IPS DF 6.9 (cell line): ENCODE measurements around the gene TCEANC2.

Experiments
- DNase-seq: peaks from one replicate; pipeline ENCODE4 v3.0.0-alpha.2; 2013; ENCODE audit warnings: low read depth, low spot score
- H3K27ac ChIP-seq: one replicate; pipeline ENCODE4 v1.5.1; 2013; ENCODE audit warnings: low read length, control low read depth
- H3K27me3 ChIP-seq: 2 replicates; pipeline ENCODE4 v1.6.1; 2013; ENCODE audit warnings: mild to moderate bottlenecking, low read length; ENCODE audit not compliant: control insufficient read depth, insufficient read depth
- H3K36me3 ChIP-seq: 2 replicates; pipeline ENCODE4 v1.6.1; 2013; ENCODE audit warnings: low read length; ENCODE audit not compliant: control insufficient read depth, insufficient read depth
- H3K4me1 ChIP-seq: 2 replicates; pipeline ENCODE4 v1.6.1; 2013; ENCODE audit warnings: low read length; ENCODE audit not compliant: control insufficient read depth, insufficient read depth
- H3K4me3 ChIP-seq: 2 replicates; pipeline ENCODE4 v1.5.1; 2013; ENCODE audit warnings: mild to moderate bottlenecking, low read length
- H3K9me3 ChIP-seq: 2 replicates; pipeline ENCODE4 v1.6.1; 2013; ENCODE audit warnings: low read length, inconsistent platforms; ENCODE audit not compliant: control insufficient read depth, insufficient read depth
- WGBS: extraction: QIAGEN DNeasy Blood & Tissue Kit; methylation state at CpG from one replicate; pipeline ENCODE4 v1.1.7; 2013; ENCODE audit warnings: mixed read lengths, missing lambda C conversion rate; ENCODE audit not compliant: insufficient read length, insufficient coverage; 5-methylcytosine and 5-hydroxymethylcytosine counted together

The TCEANC2 gene

GRCh38 chr1:54122992-54123391, 69.6 kb downstream of the TCEANC2 start:
- no CpG with 5 or more reads among the region's 8 CpGs for WGBS
- H3K4me1 ChIP-seq = peaks cover 2% of the 10 kb centered on the region

DNA sequence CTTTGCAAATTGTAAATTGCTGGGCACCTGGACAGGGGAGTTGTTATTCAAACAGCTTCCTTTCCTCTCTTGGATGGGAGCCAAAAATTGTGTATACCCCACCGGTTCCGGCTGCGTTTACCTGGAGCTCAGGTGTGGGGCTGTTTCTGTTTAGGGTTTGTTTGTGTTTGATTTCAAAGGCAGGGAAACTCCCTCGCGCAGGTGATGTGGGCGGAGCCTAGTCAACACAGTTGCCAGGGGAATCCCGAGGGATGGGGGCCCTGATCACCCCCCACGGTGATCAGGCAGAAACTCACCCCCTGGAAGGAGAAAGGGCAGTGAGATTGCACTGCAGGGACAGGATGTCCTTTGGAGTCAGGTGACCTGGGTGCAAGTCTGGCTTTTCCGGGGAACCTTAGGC, 71.1 kb downstream of the TCEANC2 start:
- WGBS = no CpG with 5 or more reads among the region's 9 CpGs
- Histone ChIP-seq H3K9me3 (no peaks in the 10 kb centered on the region), H3K27ac (no peak overlapping the region), H3K36me3 (no peaks in the 10 kb centered on the region), H3K4me3 (no peak overlapping the region), H3K27me3 (no peaks in the 10 kb centered on the region), H3K4me1 (peaks cover 2% of the 10 kb centered on the region)
- DNase-seq = no peak

More at GRCh38 chr1:54122992-54123391, 69.6 kb downstream of the TCEANC2 start:
- no peak overlapping the region for H3K27ac ChIP-seq
- no peaks in the 10 kb centered on the region for H3K36me3 ChIP-seq
- no peaks in the 10 kb centered on the region for H3K9me3 ChIP-seq
- DNase-seq = no peak
- H3K4me3 ChIP-seq = no peak overlapping the region
- no peaks in the 10 kb centered on the region for H3K27me3 ChIP-seq

GRCh38 chr1:54124906-54125305, 71.5 kb downstream of the TCEANC2 start:
- Histone ChIP-seq H3K27me3 (no peaks in the 10 kb centered on the region), H3K36me3 (no peaks in the 10 kb centered on the region), H3K9me3 (no peaks in the 10 kb centered on the region), H3K4me1 (peaks cover 2% of the 10 kb centered on the region), H3K27ac (no peak overlapping the region), H3K4me3 (no peak overlapping the region)
- no peak for DNase-seq
- no CpG with 5 or more reads among the region's 7 CpGs for WGBS

DNA sequence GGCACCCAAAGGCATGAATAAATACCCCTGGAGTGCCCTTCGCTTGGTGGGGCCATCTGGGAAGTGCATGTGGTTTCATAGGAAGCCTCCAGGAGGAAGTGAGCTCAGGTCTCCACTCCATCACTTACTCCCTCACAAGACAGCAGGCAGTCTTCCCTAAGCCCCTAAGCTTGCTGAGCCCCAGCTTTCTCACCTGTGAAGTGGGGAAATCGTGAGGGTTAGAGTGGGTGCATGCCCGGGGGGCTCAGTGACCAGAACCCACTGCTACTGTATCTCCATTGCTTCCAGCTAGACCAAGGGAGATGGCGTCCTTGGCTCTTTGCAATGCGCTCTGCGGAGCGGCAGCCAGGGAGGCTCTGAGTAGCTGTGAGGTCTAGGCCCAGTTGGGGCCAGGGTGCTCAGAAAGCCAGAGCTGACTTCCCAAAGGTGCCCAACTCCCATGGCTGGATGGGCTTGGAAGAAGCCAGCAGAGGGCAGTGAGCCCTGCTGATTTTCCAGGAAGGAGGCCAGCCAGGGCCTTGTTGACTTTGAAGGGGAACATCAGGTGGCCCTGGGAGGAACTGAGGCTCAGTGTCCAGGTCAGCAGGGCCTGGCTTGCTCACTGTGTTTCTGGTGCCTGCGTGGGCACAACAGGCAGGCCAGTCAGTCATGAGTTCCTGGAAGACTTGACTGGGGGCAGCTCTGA, 72.1 kb downstream of the TCEANC2 start:
- no peak for DNase-seq
- no peaks in the 10 kb centered on the region for H3K9me3 ChIP-seq
- H3K4me1 ChIP-seq = peaks cover 2% of the 10 kb centered on the region
- no peak overlapping the region for H3K27ac ChIP-seq
- no CpG with 5 or more reads among the region's 8 CpGs for WGBS
- no peaks in the 10 kb centered on the region for H3K27me3 ChIP-seq
- no peaks in the 10 kb centered on the region for H3K36me3 ChIP-seq
- no peak overlapping the region for H3K4me3 ChIP-seq

DNA sequence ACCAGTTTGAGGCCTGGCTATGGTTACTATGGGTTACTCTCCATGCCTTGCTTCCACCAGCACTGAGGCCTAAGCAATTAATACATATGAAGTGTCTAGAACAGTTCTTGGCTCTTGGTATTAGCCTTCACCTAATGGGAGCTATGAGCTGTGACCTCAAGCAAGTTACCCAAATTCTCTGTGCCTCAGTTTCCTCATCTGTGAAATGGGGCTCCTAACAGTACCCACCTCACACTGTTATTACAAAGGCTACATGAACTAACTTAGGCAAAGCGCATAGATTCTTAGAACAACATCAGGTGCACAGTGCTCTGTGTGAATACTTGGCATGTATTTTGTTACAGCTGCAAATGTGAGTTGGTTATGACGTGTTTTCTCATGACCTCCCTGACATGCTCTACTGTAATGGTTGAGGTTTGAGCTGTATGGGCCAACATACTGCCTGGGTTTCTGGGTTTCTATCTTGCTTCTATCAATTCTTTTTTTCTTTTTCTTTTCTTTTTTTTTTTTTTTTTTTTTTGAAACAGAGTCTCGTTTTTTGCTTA, 72.9 kb downstream of the TCEANC2 start:
- no peak overlapping the region for H3K27ac ChIP-seq
- DNase-seq = no peak
- WGBS = no CpG with 5 or more reads among the region's 3 CpGs

GRCh38 chr1:54127594-54128300, 74.3 kb downstream of the TCEANC2 start:
- Histone ChIP-seq H3K27me3 (no peaks in the 10 kb centered on the region), H3K36me3 (no peaks in the 10 kb centered on the region), H3K4me1 (no peaks in the 10 kb centered on the region; the same call in 1 of the 2 replicates), H3K27ac (no peak overlapping the region), H3K9me3 (no peaks in the 10 kb centered on the region), H3K4me3 (no peak overlapping the region)
- no peak for DNase-seq
- WGBS = no CpG with 5 or more reads among the region's 7 CpGs

More for the DNA sequence above, 72.9 kb downstream of the TCEANC2 start:
- H3K36me3 ChIP-seq = no peaks in the 10 kb centered on the region
- peaks cover under 1% of the 10 kb centered on the region for H3K4me1 ChIP-seq
- no peaks in the 10 kb centered on the region for H3K9me3 ChIP-seq
- no peaks in the 10 kb centered on the region for H3K27me3 ChIP-seq
- H3K4me3 ChIP-seq = no peak overlapping the region

- Histone ChIP-seq H3K27ac (no peak overlapping the region), H3K36me3 (no peaks in the 10 kb centered on the region), H3K27me3 (no peaks in the 10 kb centered on the region), H3K9me3 (no peaks in the 10 kb centered on the region), H3K4me1 (no peaks in the 10 kb centered on the region; the same call in 1 of the 2 replicates), H3K4me3 (no peak overlapping the region)
- WGBS = no CpG with 5 or more reads among the region's 2 CpGs
- no peak for DNase-seq
Measured at GRCh38 chr1:54129858-54130257, 76.5 kb downstream of the TCEANC2 start.

- H3K36me3 ChIP-seq = no peaks in the 10 kb centered on the region
- WGBS = no CpG with 5 or more reads among the region's 2 CpGs
Measured at GRCh38 chr1:54131419-54131818, 78.0 kb downstream of the TCEANC2 start.

DNA sequence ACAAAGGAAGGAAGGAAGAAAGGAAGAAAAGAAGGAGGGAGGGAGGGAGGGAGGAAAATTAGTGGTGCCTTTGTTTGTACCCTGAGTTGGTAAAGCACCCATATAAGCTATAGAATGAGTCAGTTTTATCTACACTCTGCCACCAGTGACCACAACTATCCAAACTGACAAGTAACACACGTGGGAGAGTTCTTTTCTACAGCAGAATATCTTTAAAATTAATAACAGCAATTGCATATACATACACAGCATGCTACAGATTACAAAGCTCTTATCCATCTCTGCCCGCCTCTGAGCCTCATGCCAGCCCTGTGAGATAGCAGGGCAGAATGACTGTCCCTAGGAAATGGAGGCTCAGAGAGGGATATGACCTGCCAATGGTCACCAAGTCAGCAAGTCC, 79.1 kb downstream of the TCEANC2 start:
- Histone ChIP-seq H3K9me3 (no peaks in the 10 kb centered on the region), H3K36me3 (no peaks in the 10 kb centered on the region), H3K4me1 (peaks cover 9% of the 10 kb centered on the region), H3K27ac (no peak overlapping the region), H3K27me3 (no peaks in the 10 kb centered on the region), H3K4me3 (no peak overlapping the region)
- no peak for DNase-seq
- no CpG with 5 or more reads among the region's 2 CpGs for WGBS

More at GRCh38 chr1:54131419-54131818, 78.0 kb downstream of the TCEANC2 start:
- H3K27me3 ChIP-seq = no peaks in the 10 kb centered on the region
- peaks cover 9% of the 10 kb centered on the region for H3K4me1 ChIP-seq
- H3K9me3 ChIP-seq = no peaks in the 10 kb centered on the region
- DNase-seq = no peak
- no peak overlapping the region for H3K27ac ChIP-seq
- H3K4me3 ChIP-seq = no peak overlapping the region

GRCh38 chr1:54134295-54134694, 80.9 kb downstream of the TCEANC2 start:
- Histone ChIP-seq H3K27ac (no peak overlapping the region), H3K4me1 (peaks cover 9% of the 10 kb centered on the region), H3K36me3 (no peaks in the 10 kb centered on the region), H3K27me3 (no peaks in the 10 kb centered on the region), H3K9me3 (no peaks in the 10 kb centered on the region), H3K4me3 (no peak overlapping the region)
- no peak for DNase-seq
- WGBS = no CpG with 5 or more reads among the region's 6 CpGs
